HepG2 (cell line): Measurements from ENCODE around the gene SP110. TPM values are rescaled to one million over a fixed set of nuclear protein-coding genes. Genes with fewer than 3 reads are reported as not detected.

Source experiments
- CBX1 ChIP-seq: IDR thresholded peaks from one replicate; pipeline ENCODE4 v1.6.1; 2016; ENCODE audit warnings: antibody characterized with exemption, low read depth
- ELF3 ChIP-seq: IDR thresholded peaks from 2 replicates; pipeline ENCODE4 v1.6.1; 2016; ENCODE audit warnings: missing genetic modification reagents, missing compliant biosample characterization
- GPN1 ChIP-seq: sonication (generic); formaldehyde crosslinking; IDR thresholded peaks from 2 replicates; pipeline ENCODE4 v1.5.1; 2020; ENCODE audit warnings: missing genetic modification reagents, borderline replicate concordance
- GTF3A ChIP-seq: sonication (generic); formaldehyde crosslinking; conservative IDR thresholded peaks from 2 replicates; pipeline ENCODE4 v1.4.0; 2020; ENCODE audit warnings: mild to moderate bottlenecking, missing genetic modification reagents
- HNF4G ChIP-seq, 2 experiments: sonication (generic) in 1 of 2; formaldehyde crosslinking in 1 of 2; IDR thresholded peaks; 2 replicates each; pipeline versions ENCODE4 v1.4.0 to v1.6.1; 2011 to 2020; ENCODE audit warnings: borderline replicate concordance in 2 of 2, low read depth in 2 of 2, mild to moderate bottlenecking in 2 of 2, low read length in 1 of 2, missing genetic modification reagents in 1 of 2, moderate library complexity in 1 of 2
- HNRNPH1 ChIP-seq: fragments of 200-400 bp; formaldehyde crosslinking; optimal IDR thresholded peaks from 2 replicates; pipeline ENCODE3; 2017; ENCODE audit warnings: mild to moderate bottlenecking, low read depth, low read length
- HOXD1 ChIP-seq: sonication (generic); formaldehyde crosslinking; IDR thresholded peaks from 2 replicates; pipeline ENCODE4 v1.5.0; 2020; ENCODE audit warnings: missing genetic modification reagents
- IKZF4 ChIP-seq: sonication (generic); formaldehyde crosslinking; IDR thresholded peaks from 2 replicates; pipeline ENCODE4 v1.5.1; 2020; ENCODE audit warnings: borderline replicate concordance, mild to moderate bottlenecking, low read depth, missing genetic modification reagents; ENCODE audit errors: not compliant biosample characterization
- KDM6A ChIP-seq: IDR thresholded peaks from 2 replicates; pipeline ENCODE4 v1.6.1; 2016; ENCODE audit warnings: low read depth
- KLF11 ChIP-seq: IDR thresholded peaks from 2 replicates; pipeline ENCODE4 v1.6.1; 2016; ENCODE audit warnings: missing compliant biosample characterization
- NFAT5 ChIP-seq: sonication (generic); formaldehyde crosslinking; IDR thresholded peaks from 2 replicates; pipeline ENCODE4 v1.4.0; 2020; ENCODE audit warnings: missing genetic modification reagents
- PITX1 ChIP-seq: sonication (generic); formaldehyde crosslinking; IDR thresholded peaks from 2 replicates; pipeline ENCODE4 v1.5.1; 2020; ENCODE audit warnings: mild to moderate bottlenecking, missing genetic modification reagents
- SMAD1 ChIP-seq: sonication (generic); formaldehyde crosslinking; IDR thresholded peaks from 2 replicates; pipeline ENCODE4 v1.4.0; 2020; ENCODE audit warnings: missing genetic modification reagents, low read depth, mild to moderate bottlenecking, borderline replicate concordance
- SMYD3 ChIP-seq: sonication (generic); formaldehyde crosslinking; IDR thresholded peaks from 2 replicates; pipeline ENCODE4 v1.8.1; 2023; ENCODE audit warnings: mild to moderate bottlenecking, missing genetic modification reagents
- TEAD2 ChIP-seq: sonication (generic); formaldehyde crosslinking; IDR thresholded peaks from 2 replicates; pipeline ENCODE4 v1.9.0; 2021; ENCODE audit warnings: missing genetic modification reagents
- ZMAT5 ChIP-seq: sonication (generic); formaldehyde crosslinking; IDR thresholded peaks from 2 replicates; pipeline ENCODE4 v1.5.0; 2020; ENCODE audit warnings: mild to moderate bottlenecking, low read depth, missing genetic modification reagents, borderline replicate concordance
- ZNF17 ChIP-seq: sonication (generic); formaldehyde crosslinking; IDR thresholded peaks from 2 replicates; pipeline ENCODE4 v1.5.0; 2020; ENCODE audit warnings: mild to moderate bottlenecking, missing genetic modification reagents
- ZNF317 ChIP-seq: sonication (generic); formaldehyde crosslinking; IDR thresholded peaks from 2 replicates; pipeline ENCODE4 v1.5.0; 2020; ENCODE audit warnings: mild to moderate bottlenecking, missing genetic modification reagents
- ZNF354B ChIP-seq: sonication (generic); formaldehyde crosslinking; IDR thresholded peaks from 2 replicates; pipeline ENCODE4 v1.8.0; 2022; ENCODE audit warnings: mild to moderate bottlenecking, missing genetic modification reagents
- ZNF543 ChIP-seq: sonication (generic); formaldehyde crosslinking; IDR thresholded peaks from 2 replicates; pipeline ENCODE4 v1.4.0; 2020; ENCODE audit warnings: mild to moderate bottlenecking, missing genetic modification reagents
- ZNF563 ChIP-seq: sonication (generic); formaldehyde crosslinking; IDR thresholded peaks from 2 replicates; pipeline ENCODE4 v1.8.0; 2022; ENCODE audit warnings: mild to moderate bottlenecking, moderate library complexity, missing genetic modification reagents
- ZNF577 ChIP-seq: sonication (generic); formaldehyde crosslinking; IDR thresholded peaks from 2 replicates; pipeline ENCODE4 v1.4.0; 2020; ENCODE audit warnings: mild to moderate bottlenecking, low read depth, missing genetic modification reagents, borderline replicate concordance
- ZNF780A ChIP-seq: sonication (generic); formaldehyde crosslinking; IDR thresholded peaks from 2 replicates; pipeline ENCODE4 v1.8.0; 2022; ENCODE audit warnings: mild to moderate bottlenecking, missing genetic modification reagents, moderate library complexity
- polyA plus RNA-seq, 8 experiments: library from polyadenylated mRNA; depleted of rRNA in 3 of 8; stranded (reverse) in 7 of 8; unstranded in 1 of 8; fragments of >200 nt; fragmentation: Illumina TruSeq in 4 of 8; extraction: Trizol in 4 of 8; gene quantifications; 2 replicates each; pipeline versions ENCODE4 v1.2.1 to v1.2.3, GENCODE V29; 2011 to 2016; ENCODE audit warnings: low read depth in 4 of 8, missing spikeins in 1 of 8, mixed read lengths in 1 of 8; ENCODE audit not compliant: insufficient read depth in 1 of 8
- total RNA-seq, 5 experiments: library from RNA; depleted of rRNA; stranded (reverse); fragments of >200 nt; fragmentation: Illumina TruSeq; extraction: Trizol; gene quantifications; 2 replicates each; pipeline ENCODE4 v1.2.3, GENCODE V29; 2016; ENCODE audit warnings: low read depth in 1 of 5

The SP110 gene
- total and polyA plus RNA-seq, 2 of the 13 experiments (the other 11 are each of a cell fraction or from before 2014, with no cell fraction given) = 7.9 to 10.4 TPM

GRCh38 chr2:230219419-230220331 lies at the start of gene SP110 (continued):
- TF ChIP-seq GTF3A (CRISPR knock-in tag) = no peak
- TF ChIP-seq ZNF563 (CRISPR knock-in tag) = no peak
- no peak for TF ChIP-seq KDM6A (CRISPR knock-in tag)
- no peak for TF ChIP-seq ZNF17 (CRISPR knock-in tag)
- no peak for TF ChIP-seq SMAD1 (CRISPR knock-in tag)
- TF ChIP-seq ELF3 = peak; percentile 54; the same call in 1 of the 2 replicates
- no peak for TF ChIP-seq GPN1 (CRISPR knock-in tag)
- no peak for TF ChIP-seq NFAT5
- TF ChIP-seq ZMAT5 (CRISPR knock-in tag) = 0 out of 2 replicates have a peak, but pooled peaks have one; percentile 57
- TF ChIP-seq ZNF577 (CRISPR knock-in tag) = no peak
- TF ChIP-seq SMYD3 = no peak
- no peak for TF ChIP-seq KLF11 (CRISPR knock-in tag)
- no peak for TF ChIP-seq TEAD2
- no peak for TF ChIP-seq ZNF780A (CRISPR knock-in tag)
- no peak for TF ChIP-seq HNRNPH1
- TF ChIP-seq HNF4G (IDR thresholded peaks at IDR 0.05; ENCODE audit: borderline replicate concordance, low read depth, low read length) = no peak
- peak; percentile 53; the same call in 1 of the 2 replicates for TF ChIP-seq HNF4G (CRISPR knock-in tag; IDR thresholded peaks at IDR 0.05; ENCODE audit: borderline replicate concordance, low read depth)
- no peak for TF ChIP-seq IKZF4
- TF ChIP-seq PITX1 (CRISPR knock-in tag) = peak; percentile 37; the same call in 1 of the 2 replicates
- TF ChIP-seq CBX1 = peak; percentile 50
- no peak for TF ChIP-seq ZNF317 (CRISPR knock-in tag)
- TF ChIP-seq ZNF354B (CRISPR knock-in tag) = no peak
- TF ChIP-seq HOXD1 (CRISPR knock-in tag) = 0 out of 2 replicates have a peak, but pooled peaks have one; percentile 13
- TF ChIP-seq ZNF543 (CRISPR knock-in tag) = no peak; the same call in 1 of the 2 replicates
